ENCODE measurements around the gene RPL27. TPM values are rescaled to one million over a fixed set of nuclear protein-coding genes. Genes with fewer than 3 reads are reported as not detected.

Gene RPL27
- total RNA-seq, 1 experiment from 2014 or later, result 547 TPM

GRCh38 chr17:43014649-43015542 is 16.7 kb downstream of the RPL27 start:
- intact Hi-C loops (cut with micrococcal nuclease; ENCODE audit: unreplicated experiment), result no loop called here

DNA sequence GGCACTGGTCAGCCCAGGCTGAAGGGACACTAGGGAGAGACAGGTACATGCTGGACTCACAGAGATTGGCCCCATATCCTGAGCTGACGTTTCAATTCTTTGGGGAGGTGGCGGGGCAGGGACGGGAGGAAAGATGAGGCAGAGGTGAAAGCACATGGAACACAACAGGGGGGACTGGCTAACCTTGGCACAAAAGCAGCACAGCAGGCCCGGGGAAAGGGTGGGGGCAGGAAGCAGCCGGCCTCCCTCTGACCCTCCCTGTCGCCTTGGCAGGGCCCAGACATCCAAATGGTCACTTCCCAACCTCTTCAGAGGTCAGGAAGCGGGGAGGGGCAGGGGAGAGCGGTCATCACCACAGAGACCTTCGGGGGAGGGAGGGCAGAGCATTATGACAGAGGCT is 17.4 kb downstream of the RPL27 start:
- no peak for DNase-seq (ENCODE audit: low spot score)
- Histone ChIP-seq H3K4me1 (ENCODE audit: insufficient read depth, low read length, poor library complexity, severe bottlenecking) (no peaks in the 10 kb centered on the region), H3K27me3 (replicated peaks; ENCODE audit: insufficient read depth, low read depth, low read length, poor library complexity) (no peaks in the 10 kb centered on the region), H3K9me3 (ENCODE audit: low read depth, low read length, poor library complexity, severe bottlenecking) (no peaks in the 10 kb centered on the region), H3K27ac (ENCODE audit: low read depth, low read length, poor library complexity, severe bottlenecking) (no peak overlapping the region), H3K4me3 (ENCODE audit: low read depth, low read length, poor library complexity, severe bottlenecking) (no peak overlapping the region), H3K36me3 (ENCODE audit: insufficient read depth, low read length, poor library complexity, severe bottlenecking) (no peaks in the 10 kb centered on the region)
- ChIA-PET CTCF (no interaction called here), POLR2A (ENCODE audit: low non-redundant PET) (no interaction called here)
- BruUV-seq (replicated peaks), result no TSS peak
- TF ChIP-seq, protein P1, sequence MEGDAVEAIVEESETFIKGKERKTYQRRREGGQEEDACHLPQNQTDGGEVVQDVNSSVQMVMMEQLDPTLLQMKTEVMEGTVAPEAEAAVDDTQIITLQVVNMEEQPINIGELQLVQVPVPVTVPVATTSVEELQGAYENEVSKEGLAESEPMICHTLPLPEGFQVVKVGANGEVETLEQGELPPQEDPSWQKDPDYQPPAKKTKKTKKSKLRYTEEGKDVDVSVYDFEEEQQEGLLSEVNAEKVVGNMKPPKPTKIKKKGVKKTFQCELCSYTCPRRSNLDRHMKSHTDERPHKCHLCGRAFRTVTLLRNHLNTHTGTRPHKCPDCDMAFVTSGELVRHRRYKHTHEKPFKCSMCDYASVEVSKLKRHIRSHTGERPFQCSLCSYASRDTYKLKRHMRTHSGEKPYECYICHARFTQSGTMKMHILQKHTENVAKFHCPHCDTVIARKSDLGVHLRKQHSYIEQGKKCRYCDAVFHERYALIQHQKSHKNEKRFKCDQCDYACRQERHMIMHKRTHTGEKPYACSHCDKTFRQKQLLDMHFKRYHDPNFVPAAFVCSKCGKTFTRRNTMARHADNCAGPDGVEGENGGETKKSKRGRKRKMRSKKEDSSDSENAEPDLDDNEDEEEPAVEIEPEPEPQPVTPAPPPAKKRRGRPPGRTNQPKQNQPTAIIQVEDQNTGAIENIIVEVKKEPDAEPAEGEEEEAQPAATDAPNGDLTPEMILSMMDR (conservative IDR thresholded peaks at IDR 0.05; ENCODE audit: low read depth, low read length), result no peak
- no peak for TF ChIP-seq EZH2 (IDR thresholded peaks at IDR 0.05; ENCODE audit: borderline replicate concordance, low read depth, low read length, poor library complexity, severe bottlenecking)
- intact Hi-C loops (cut with micrococcal nuclease; ENCODE audit: unreplicated experiment), result no loop called here

More at GRCh38 chr17:43014649-43015542, 16.7 kb downstream of the RPL27 start:
- ChIA-PET POLR2A (ENCODE audit: low non-redundant PET) (no interaction called here), CTCF (no interaction called here)
- no peak for TF ChIP-seq EZH2 (IDR thresholded peaks at IDR 0.05; ENCODE audit: borderline replicate concordance, low read depth, low read length, poor library complexity, severe bottlenecking)
- TF ChIP-seq, protein P1 (conservative IDR thresholded peaks at IDR 0.05; ENCODE audit: low read depth, low read length), result no peak
- H3K4me3 ChIP-seq (ENCODE audit: low read depth, low read length, poor library complexity, severe bottlenecking), result no peak overlapping the region
- H3K36me3 ChIP-seq (ENCODE audit: insufficient read depth, low read length, poor library complexity, severe bottlenecking), result no peaks in the 10 kb centered on the region
- H3K27ac ChIP-seq (ENCODE audit: low read depth, low read length, poor library complexity, severe bottlenecking), result no peak overlapping the region
- no peaks in the 10 kb centered on the region for H3K9me3 ChIP-seq (ENCODE audit: low read depth, low read length, poor library complexity, severe bottlenecking)
- H3K4me1 ChIP-seq (ENCODE audit: insufficient read depth, low read length, poor library complexity, severe bottlenecking), result no peaks in the 10 kb centered on the region
- no peaks in the 10 kb centered on the region for H3K27me3 ChIP-seq (replicated peaks; ENCODE audit: insufficient read depth, low read depth, low read length, poor library complexity)
- DNase-seq (ENCODE audit: low spot score), result no peak
- BruUV-seq (replicated peaks), result TSS peak; percentile 64

DNA sequence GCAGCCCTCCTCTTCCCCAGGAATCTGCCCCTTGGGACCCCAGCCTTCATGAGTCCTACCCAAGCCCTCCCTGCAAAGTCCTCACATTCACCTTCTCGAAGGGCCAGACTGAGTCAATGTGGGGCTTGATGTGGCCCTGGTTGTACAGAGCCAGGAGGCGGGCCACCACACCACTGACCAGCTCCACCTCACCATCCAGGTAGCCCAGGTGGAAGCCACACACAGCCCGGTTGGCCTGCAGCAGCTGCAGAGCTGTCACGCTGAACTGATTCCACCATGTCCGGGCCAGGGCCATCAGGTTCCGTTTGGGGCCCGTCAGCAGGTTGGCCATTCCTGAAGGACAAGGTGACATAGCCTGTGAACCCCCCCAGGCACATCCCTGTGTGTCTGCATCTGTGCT is 18.0 kb downstream of the RPL27 start:
- no peaks in the 10 kb centered on the region for H3K9me3 ChIP-seq (ENCODE audit: low read depth, low read length, poor library complexity, severe bottlenecking)
- no peaks in the 10 kb centered on the region for H3K4me1 ChIP-seq (ENCODE audit: insufficient read depth, low read length, poor library complexity, severe bottlenecking)
- no peak overlapping the region for H3K4me3 ChIP-seq (ENCODE audit: low read depth, low read length, poor library complexity, severe bottlenecking)
- no peaks in the 10 kb centered on the region for H3K36me3 ChIP-seq (ENCODE audit: insufficient read depth, low read length, poor library complexity, severe bottlenecking)
- no peak overlapping the region for H3K27ac ChIP-seq (ENCODE audit: low read depth, low read length, poor library complexity, severe bottlenecking)
- H3K27me3 ChIP-seq (replicated peaks; ENCODE audit: insufficient read depth, low read depth, low read length, poor library complexity), result no peaks in the 10 kb centered on the region
- POLR2A ChIA-PET (ENCODE audit: low non-redundant PET), result no interaction called here
- CTCF ChIA-PET, result no interaction called here
- intact Hi-C loops (cut with micrococcal nuclease; ENCODE audit: unreplicated experiment), result no loop called here
- TF ChIP-seq EZH2 (IDR thresholded peaks at IDR 0.05; ENCODE audit: borderline replicate concordance, low read depth, low read length, poor library complexity, severe bottlenecking), result no peak
- TF ChIP-seq, protein P1 (conservative IDR thresholded peaks at IDR 0.05; ENCODE audit: low read depth, low read length), result no peak
- no peak for DNase-seq (ENCODE audit: low spot score)
- BruUV-seq (replicated peaks), result no TSS peak

Data from A673 (cell line).